ENCODE results near the gene TECR. TPM values are rescaled to one million over a fixed set of nuclear protein-coding genes. Genes with fewer than 3 reads are reported as not detected.

Gene TECR
- total RNA-seq, result 20.0 and 46.3 TPM in 2 replicates

GRCh38 chr19:14529254-14530004 lies at the start of gene TECR:
TECR (plus strand) TSS chr19:14529594; CDS start chr19:14529697, 103 bp downstream.
- TF ChIP-seq CTCF (IDR thresholded peaks at IDR 0.05; ENCODE audit: insufficient read depth, low read length, severe bottlenecking), result no peak
- peak; percentile 99 for DNase-seq (ENCODE audit: low read depth)
- no peaks in the 10 kb centered on the region for H3K27me3 ChIP-seq (ENCODE audit: control insufficient read depth, insufficient read depth, low read length)
- no peaks in the 10 kb centered on the region for H3K36me3 ChIP-seq (ENCODE audit: control insufficient read depth, insufficient read depth, low read length)
- FAIRE-seq, result no peak
- peak within 1 kb of the TSS; percentile 71 for H3K4me3 ChIP-seq (ENCODE audit: low read depth, low read length)

- TF ChIP-seq CTCF (IDR thresholded peaks at IDR 0.05; ENCODE audit: insufficient read depth, low read length, severe bottlenecking), result peak; percentile 78
- DNase-seq (ENCODE audit: low read depth), result no peak
- peaks cover 34% of the 10 kb centered on the region for H3K36me3 ChIP-seq (ENCODE audit: control insufficient read depth, insufficient read depth, low read length)
- no peaks in the 10 kb centered on the region for H3K27me3 ChIP-seq (ENCODE audit: control insufficient read depth, insufficient read depth, low read length)
- FAIRE-seq, result no peak
- H3K4me3 ChIP-seq (ENCODE audit: low read depth, low read length), result no peak overlapping the region
These were observed 49.3 kb upstream of the TECR start for GRCh38 chr19:14479975-14480699.

- Histone ChIP-seq H3K27me3 (ENCODE audit: control insufficient read depth, insufficient read depth, low read length) (no peaks in the 10 kb centered on the region), H3K36me3 (ENCODE audit: control insufficient read depth, insufficient read depth, low read length) (peaks cover 34% of the 10 kb centered on the region), H3K4me3 (ENCODE audit: low read depth, low read length) (no peak overlapping the region)
- TF ChIP-seq CTCF (IDR thresholded peaks at IDR 0.05; ENCODE audit: insufficient read depth, low read length, severe bottlenecking), result no peak
- no peak for DNase-seq (ENCODE audit: low read depth)
- no peak for FAIRE-seq
These were observed 48.7 kb upstream of the TECR start for GRCh38 chr19:14480700-14481079.

- Histone ChIP-seq H3K27me3 (ENCODE audit: control insufficient read depth, insufficient read depth, low read length) (no peaks in the 10 kb centered on the region), H3K4me3 (ENCODE audit: low read depth, low read length) (no peak overlapping the region), H3K36me3 (ENCODE audit: control insufficient read depth, insufficient read depth, low read length) (peaks cover 34% of the 10 kb centered on the region)
- no peak for DNase-seq (ENCODE audit: low read depth)
- TF ChIP-seq CTCF (IDR thresholded peaks at IDR 0.05; ENCODE audit: insufficient read depth, low read length, severe bottlenecking), result no peak
- no peak for FAIRE-seq
These were observed 47.0 kb upstream of the TECR start for GRCh38 chr19:14482172-14482941.

GRCh38 chr19:14487370-14488125 lies 41.8 kb upstream of the TECR start:
- FAIRE-seq, result no peak
- H3K36me3 ChIP-seq (ENCODE audit: control insufficient read depth, insufficient read depth, low read length), result peaks cover 18% of the 10 kb centered on the region

More at GRCh38 chr19:14487370-14488125, 41.8 kb upstream of the TECR start:
- TF ChIP-seq CTCF (IDR thresholded peaks at IDR 0.05; ENCODE audit: insufficient read depth, low read length, severe bottlenecking), result no peak
- Histone ChIP-seq H3K27me3 (ENCODE audit: control insufficient read depth, insufficient read depth, low read length) (no peaks in the 10 kb centered on the region), H3K4me3 (ENCODE audit: low read depth, low read length) (no peak overlapping the region)
- DNase-seq (ENCODE audit: low read depth), result no peak

Measured in bronchial epithelial cell (primary cell).